ENCODE results near the gene ZNF483.

Gene ZNF483

GRCh38 chr9:111599955-111600343 is 75.0 kb downstream of the ZNF483 start:
- no peak for TF ChIP-seq RARB (CRISPR knock-in tag; IDR thresholded peaks at IDR 0.05)
- no peak for TF ChIP-seq PATZ1 (CRISPR knock-in tag; IDR thresholded peaks at IDR 0.05; ENCODE audit: borderline replicate concordance)
- TF ChIP-seq ZFP30 (CRISPR knock-in tag; IDR thresholded peaks at IDR 0.05) = no peak
- no peak for TF ChIP-seq GLIS3 (CRISPR knock-in tag; IDR thresholded peaks at IDR 0.05)
- ATAC-seq = no peak

GRCh38 chr9:111601237-111602018 is 76.4 kb downstream of the ZNF483 start:
- no peak for ATAC-seq
- TF ChIP-seq ZNF70 (CRISPR knock-in tag; IDR thresholded peaks at IDR 0.05) (no peak), TSHZ2 (CRISPR knock-in tag; IDR thresholded peaks at IDR 0.05) (no peak), ISL1 (CRISPR knock-in tag; IDR thresholded peaks at IDR 0.05) (no peak), ZNF8 (CRISPR knock-in tag; IDR thresholded peaks at IDR 0.05) (no peak), ZNF565 (CRISPR knock-in tag; conservative IDR thresholded peaks at IDR 0.05; ENCODE audit: low read depth) (no peak), CREB5 (CRISPR knock-in tag; IDR thresholded peaks at IDR 0.05; ENCODE audit: low read depth) (no peak), OSR1 (CRISPR knock-in tag; IDR thresholded peaks at IDR 0.05) (no peak), PPARA (CRISPR knock-in tag; IDR thresholded peaks at IDR 0.05; ENCODE audit: borderline replicate concordance) (no peak), POU6F1 (CRISPR knock-in tag; IDR thresholded peaks at IDR 0.05; ENCODE audit: borderline replicate concordance, low read depth) (no peak), PATZ1 (CRISPR knock-in tag; IDR thresholded peaks at IDR 0.05; ENCODE audit: borderline replicate concordance) (no peak), ZFP3 (CRISPR knock-in tag; IDR thresholded peaks at IDR 0.05) (no peak), ZFP30 (CRISPR knock-in tag; IDR thresholded peaks at IDR 0.05) (no peak)

- no peak for ATAC-seq
- TF ChIP-seq GLIS3 (CRISPR knock-in tag; IDR thresholded peaks at IDR 0.05) (no peak), POU6F1 (CRISPR knock-in tag; IDR thresholded peaks at IDR 0.05; ENCODE audit: borderline replicate concordance, low read depth) (no peak), CSRNP3 (CRISPR knock-in tag; IDR thresholded peaks at IDR 0.05) (no peak), TOX (CRISPR knock-in tag; IDR thresholded peaks at IDR 0.05; ENCODE audit: borderline replicate concordance) (no peak), CSDC2 (CRISPR knock-in tag; IDR thresholded peaks at IDR 0.05) (no peak)
These were observed 78.1 kb downstream of the ZNF483 start for GRCh38 chr9:111603041-111603440.
